ENCODE data around the gene CKAP2L.

DNA sequence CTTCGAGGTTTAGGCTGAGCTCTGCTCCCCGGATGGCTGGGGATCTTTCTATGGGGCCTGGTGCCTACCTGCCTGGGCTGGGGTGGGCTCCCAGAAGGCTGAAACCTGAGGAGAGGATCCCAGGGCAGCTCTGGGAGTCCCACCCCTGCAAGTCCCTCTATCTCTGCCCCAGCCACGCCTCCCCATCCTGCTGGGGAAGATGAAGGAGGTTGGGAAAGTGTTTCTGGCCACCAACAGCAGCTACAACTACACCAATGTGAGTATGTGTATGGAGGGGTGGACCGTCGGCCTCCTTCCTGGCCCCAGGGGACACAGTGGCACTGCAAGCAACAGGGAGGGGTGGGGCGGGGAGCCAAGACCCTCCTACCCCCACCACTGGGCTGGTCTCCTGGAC, 40.9 kb downstream of the CKAP2L start:
- TF ChIP-seq POLR2A (IDR thresholded peaks at IDR 0.05), result no peak
- TF ChIP-seq EP300 (IDR thresholded peaks at IDR 0.05; ENCODE audit: low read depth), result no peak
- TF ChIP-seq, protein P1, sequence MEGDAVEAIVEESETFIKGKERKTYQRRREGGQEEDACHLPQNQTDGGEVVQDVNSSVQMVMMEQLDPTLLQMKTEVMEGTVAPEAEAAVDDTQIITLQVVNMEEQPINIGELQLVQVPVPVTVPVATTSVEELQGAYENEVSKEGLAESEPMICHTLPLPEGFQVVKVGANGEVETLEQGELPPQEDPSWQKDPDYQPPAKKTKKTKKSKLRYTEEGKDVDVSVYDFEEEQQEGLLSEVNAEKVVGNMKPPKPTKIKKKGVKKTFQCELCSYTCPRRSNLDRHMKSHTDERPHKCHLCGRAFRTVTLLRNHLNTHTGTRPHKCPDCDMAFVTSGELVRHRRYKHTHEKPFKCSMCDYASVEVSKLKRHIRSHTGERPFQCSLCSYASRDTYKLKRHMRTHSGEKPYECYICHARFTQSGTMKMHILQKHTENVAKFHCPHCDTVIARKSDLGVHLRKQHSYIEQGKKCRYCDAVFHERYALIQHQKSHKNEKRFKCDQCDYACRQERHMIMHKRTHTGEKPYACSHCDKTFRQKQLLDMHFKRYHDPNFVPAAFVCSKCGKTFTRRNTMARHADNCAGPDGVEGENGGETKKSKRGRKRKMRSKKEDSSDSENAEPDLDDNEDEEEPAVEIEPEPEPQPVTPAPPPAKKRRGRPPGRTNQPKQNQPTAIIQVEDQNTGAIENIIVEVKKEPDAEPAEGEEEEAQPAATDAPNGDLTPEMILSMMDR (IDR thresholded peaks at IDR 0.05), result no peak
- no peak for TF ChIP-seq POLR2AphosphoS5 (IDR thresholded peaks at IDR 0.05)
